ENCODE results near the gene NKX1-1. TPM values are rescaled to one million over a fixed set of nuclear protein-coding genes. Genes with fewer than 3 reads are reported as not detected.
"Not testable (repeated sequence)": the region's sequence is repeated elsewhere in the genome, so short reads cannot be mapped to it uniquely, and the experiment has no call there.

Gene NKX1-1
- not detected for polyA plus RNA-seq (ENCODE audit: insufficient read length in 3 of 3)
- long read RNA-seq, donor 1, result 0 reads
- long read RNA-seq, donor 2, result 0 reads
- long read RNA-seq, donor 3, result 0 reads
- long read RNA-seq, donor 4, result 0 reads
- long read RNA-seq, donor 5, result 0 reads
- long read RNA-seq, donor 6, result 0 reads
- long read RNA-seq, donor 7, result 0 reads
- long read RNA-seq, donor 8, result 0 reads
- long read RNA-seq, donor 9, result 0 reads
- long read RNA-seq, donor 10, result 0 reads
- long read RNA-seq, donor 11, result 0 reads
- long read RNA-seq, donor 12, result 0 reads
- long read RNA-seq, donor 13, result 0 reads
- long read RNA-seq, donor 14, result 0 reads
- long read RNA-seq, donor 15, result 0 reads
- long read RNA-seq, donor 16, result 0 reads

- DNase-seq, result no peak
These were observed at the start of gene NKX1-1 for GRCh38 chr4:1406394-1406980. Gene NKX1-1, minus strand, starts transcription at chr4:1406442. Its CDS starts 0 bp downstream, at chr4:1406442.

- DNase-seq, result no peak
These were observed 47.5 kb upstream of the NKX1-1 start for GRCh38 chr4:1453731-1454130.

GRCh38 chr4:1452431-1453051, 46.3 kb upstream of the NKX1-1 start:
- DNase-seq, result no peak

- no peak for DNase-seq
These were observed 45.5 kb upstream of the NKX1-1 start for GRCh38 chr4:1451752-1452122.

- DNase-seq, result no peak
These were observed 45.0 kb upstream of the NKX1-1 start for GRCh38 chr4:1451106-1451751.

- no peak for DNase-seq
These were observed 43.8 kb upstream of the NKX1-1 start for GRCh38 chr4:1449833-1450741.

- DNase-seq, result no peak
These were observed 43.2 kb upstream of the NKX1-1 start for GRCh38 chr4:1449475-1449832.

- DNase-seq, result no peak
These were observed 42.6 kb upstream of the NKX1-1 start for GRCh38 chr4:1448589-1449420.

GRCh38 chr4:1447676-1448588, 41.7 kb upstream of the NKX1-1 start:
- no peak for DNase-seq

GRCh38 chr4:1446502-1447386, 40.5 kb upstream of the NKX1-1 start:
- DNase-seq, result no peak

GRCh38 chr4:1445716-1446445, 39.6 kb upstream of the NKX1-1 start:
- DNase-seq, result no peak

- DNase-seq, result not testable (repeated sequence)
These were observed 37.5 kb upstream of the NKX1-1 start for GRCh38 chr4:1443688-1444172.

- no peak for DNase-seq
These were observed 20.8 kb upstream of the NKX1-1 start for GRCh38 chr4:1427010-1427409.

- no peak for DNase-seq
These were observed 15.4 kb upstream of the NKX1-1 start for GRCh38 chr4:1421657-1422056.

GRCh38 chr4:1419708-1420107, 13.5 kb upstream of the NKX1-1 start:
- DNase-seq, result no peak

- DNase-seq, result no peak
These were observed 12.4 kb upstream of the NKX1-1 start for GRCh38 chr4:1418494-1419285.
